GM12874 (cell line): Measurements from ENCODE around the gene ZFAND3.

Experiments used
- TF ChIP-seq, protein P1 (sequence below): IDR thresholded peaks from 2 replicates; pipeline ENCODE4 v1.5.1; 2011; ENCODE audit warnings: low read depth, mild to moderate bottlenecking, control low read depth, low read length, moderate library complexity; ENCODE audit not compliant: insufficient read depth

Gene ZFAND3

DNA sequence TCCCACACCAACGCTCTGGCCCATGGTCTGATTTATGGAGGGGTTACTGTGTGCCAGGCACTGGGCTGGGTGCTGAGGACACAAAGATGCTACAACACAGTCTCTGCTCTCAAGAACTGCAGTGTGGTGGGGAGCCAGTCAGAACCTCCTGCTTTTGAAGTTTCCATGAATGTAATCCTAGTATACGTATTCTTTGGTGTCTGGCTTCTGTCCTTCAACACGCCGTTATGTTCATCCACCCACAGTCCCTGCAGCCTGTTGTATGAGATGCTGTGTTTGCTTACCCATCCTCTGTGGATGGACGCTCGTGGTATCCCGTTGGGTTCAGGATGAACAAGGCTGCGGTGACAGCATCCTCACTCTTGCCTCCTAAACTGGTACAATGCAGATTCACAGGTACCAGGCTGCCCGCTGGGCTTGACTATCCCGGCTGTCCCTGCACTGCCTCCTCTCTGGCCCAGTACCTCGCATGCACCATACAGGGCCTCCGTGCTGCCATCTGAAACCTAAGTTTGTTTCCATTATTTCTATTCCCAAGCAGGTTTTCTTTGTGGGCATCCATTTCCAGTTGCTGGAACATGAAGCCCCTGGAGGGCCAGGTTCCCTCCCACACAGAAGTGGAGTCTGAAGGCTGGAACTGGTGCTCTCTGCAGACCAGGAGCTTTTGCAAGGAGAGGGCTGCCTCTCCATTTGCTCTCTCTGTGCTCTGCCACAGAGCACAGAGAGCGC is 364.5 kb downstream of the ZFAND3 start:
- TF ChIP-seq, protein P1, sequence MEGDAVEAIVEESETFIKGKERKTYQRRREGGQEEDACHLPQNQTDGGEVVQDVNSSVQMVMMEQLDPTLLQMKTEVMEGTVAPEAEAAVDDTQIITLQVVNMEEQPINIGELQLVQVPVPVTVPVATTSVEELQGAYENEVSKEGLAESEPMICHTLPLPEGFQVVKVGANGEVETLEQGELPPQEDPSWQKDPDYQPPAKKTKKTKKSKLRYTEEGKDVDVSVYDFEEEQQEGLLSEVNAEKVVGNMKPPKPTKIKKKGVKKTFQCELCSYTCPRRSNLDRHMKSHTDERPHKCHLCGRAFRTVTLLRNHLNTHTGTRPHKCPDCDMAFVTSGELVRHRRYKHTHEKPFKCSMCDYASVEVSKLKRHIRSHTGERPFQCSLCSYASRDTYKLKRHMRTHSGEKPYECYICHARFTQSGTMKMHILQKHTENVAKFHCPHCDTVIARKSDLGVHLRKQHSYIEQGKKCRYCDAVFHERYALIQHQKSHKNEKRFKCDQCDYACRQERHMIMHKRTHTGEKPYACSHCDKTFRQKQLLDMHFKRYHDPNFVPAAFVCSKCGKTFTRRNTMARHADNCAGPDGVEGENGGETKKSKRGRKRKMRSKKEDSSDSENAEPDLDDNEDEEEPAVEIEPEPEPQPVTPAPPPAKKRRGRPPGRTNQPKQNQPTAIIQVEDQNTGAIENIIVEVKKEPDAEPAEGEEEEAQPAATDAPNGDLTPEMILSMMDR, result no peak

DNA sequence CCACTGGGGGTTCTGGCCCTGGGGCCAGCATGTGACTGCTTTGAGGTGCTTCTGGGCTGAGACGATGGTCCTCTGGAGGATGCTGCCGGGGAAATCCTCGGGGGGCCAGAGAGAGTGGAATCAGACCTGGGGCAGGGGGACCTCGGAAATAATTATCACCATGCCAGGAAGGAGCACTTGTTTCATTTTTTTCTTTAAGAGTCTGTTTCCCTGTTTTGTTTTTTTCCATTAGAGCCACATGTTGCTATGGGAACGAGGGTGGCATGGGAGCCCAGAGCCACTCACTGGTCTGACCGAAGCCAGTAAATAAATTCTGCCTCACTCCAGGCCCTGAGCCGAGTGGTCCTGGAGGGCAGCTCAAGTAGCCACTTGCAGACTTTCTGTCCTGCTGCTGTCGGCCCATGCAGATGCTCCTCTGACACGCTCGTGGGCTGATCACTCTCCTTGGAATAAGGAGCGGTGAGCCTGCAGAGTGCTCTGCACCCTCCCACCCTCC is 365.1 kb downstream of the ZFAND3 start:
- TF ChIP-seq, protein P1, result no peak

DNA sequence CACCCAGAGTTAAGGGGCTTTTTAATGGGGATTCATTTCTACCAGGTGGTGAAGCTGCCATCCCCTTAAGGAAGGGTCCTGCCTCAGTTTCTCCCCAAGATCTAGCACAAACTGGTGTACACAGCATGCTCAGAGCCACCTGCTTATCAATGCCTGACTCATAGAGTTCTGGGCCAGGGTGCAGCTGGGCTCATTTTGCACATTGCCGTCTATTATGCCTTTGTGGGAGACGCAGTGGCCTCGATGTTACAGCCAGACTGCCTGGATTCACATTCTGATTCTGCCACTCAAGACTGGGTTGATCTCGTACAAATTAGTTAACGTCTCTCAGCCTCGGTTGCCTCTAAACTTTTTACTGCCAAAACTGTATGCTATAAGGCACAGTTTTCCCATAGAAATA is 365.7 kb downstream of the ZFAND3 start:
- TF ChIP-seq, protein P1, result no peak

DNA sequence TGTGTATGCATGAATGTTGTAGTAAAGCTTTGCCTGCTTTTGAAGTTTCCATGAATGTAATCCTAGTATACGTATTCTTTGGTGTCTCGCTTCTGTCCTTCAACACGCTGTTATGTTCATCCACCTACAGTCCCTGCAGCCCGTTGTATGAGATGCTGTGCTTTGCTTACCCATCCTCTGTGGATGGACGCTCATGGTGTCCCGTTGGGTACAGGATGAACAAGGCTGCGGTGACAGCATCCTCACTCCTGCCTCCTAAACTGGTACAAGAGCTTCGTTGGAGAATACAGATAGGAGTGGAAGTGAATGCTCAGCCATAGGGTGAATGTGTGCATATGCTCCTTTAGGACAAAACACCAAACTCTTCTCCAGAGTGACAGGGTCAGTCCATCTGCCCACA is 366.2 kb downstream of the ZFAND3 start:
- TF ChIP-seq, protein P1, result no peak

DNA sequence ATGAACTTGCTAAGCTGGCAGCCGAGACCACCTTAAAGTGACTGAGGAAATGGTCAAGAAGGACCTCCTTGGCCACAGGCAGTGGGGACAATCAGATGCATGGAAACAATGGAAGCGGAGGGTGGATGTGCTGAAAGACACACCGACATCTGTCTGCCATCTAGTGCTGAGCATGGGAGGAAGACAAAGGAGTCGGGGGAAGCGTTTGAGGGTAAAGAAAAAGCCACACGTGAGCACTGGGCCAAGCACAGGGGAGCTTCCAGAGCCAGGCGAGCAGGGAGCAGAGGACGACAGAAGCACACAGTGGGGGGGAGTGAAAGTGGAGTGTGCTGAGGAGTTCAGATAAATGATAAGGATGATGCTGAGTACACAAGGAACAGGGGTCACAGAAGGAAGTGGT is 367.8 kb downstream of the ZFAND3 start:
- TF ChIP-seq, protein P1, result no peak

DNA sequence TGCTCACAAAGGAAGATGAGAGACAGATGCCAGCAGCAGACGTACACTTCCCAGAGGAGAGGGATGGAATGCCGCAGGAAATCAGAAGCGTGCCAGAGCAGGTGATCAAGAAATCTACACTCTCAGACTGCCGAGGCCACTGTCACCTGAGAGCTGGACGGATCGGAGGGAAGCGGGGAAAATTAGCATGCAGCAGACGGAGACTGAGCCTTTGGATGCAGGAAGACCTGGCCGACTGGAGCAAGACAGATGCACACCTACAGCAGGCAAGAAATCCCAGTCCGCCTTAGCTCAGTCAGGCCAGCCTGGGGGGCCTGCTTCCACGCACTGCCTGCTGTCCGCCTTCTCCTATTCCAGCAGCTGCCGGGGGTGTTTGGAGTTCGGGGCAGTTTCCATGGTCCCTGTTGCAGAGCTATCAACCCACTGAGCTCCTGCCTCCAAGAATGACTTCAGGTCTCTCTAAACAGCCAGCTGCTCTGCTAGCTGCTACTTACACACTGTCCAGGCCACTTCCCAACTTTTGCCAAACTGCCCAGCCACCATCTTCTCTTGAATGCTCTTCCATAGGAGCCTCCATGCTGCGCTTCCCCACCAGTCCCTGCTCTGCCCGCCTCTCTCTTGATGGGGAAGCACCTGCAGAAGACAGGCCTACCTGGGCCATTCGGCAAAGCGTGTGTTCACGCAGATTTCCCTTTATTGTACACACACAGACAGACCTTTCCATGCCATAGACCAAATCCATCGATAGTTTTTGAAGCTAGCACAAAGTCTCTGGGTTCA is 368.5 kb downstream of the ZFAND3 start:
- TF ChIP-seq, protein P1, result no peak

DNA sequence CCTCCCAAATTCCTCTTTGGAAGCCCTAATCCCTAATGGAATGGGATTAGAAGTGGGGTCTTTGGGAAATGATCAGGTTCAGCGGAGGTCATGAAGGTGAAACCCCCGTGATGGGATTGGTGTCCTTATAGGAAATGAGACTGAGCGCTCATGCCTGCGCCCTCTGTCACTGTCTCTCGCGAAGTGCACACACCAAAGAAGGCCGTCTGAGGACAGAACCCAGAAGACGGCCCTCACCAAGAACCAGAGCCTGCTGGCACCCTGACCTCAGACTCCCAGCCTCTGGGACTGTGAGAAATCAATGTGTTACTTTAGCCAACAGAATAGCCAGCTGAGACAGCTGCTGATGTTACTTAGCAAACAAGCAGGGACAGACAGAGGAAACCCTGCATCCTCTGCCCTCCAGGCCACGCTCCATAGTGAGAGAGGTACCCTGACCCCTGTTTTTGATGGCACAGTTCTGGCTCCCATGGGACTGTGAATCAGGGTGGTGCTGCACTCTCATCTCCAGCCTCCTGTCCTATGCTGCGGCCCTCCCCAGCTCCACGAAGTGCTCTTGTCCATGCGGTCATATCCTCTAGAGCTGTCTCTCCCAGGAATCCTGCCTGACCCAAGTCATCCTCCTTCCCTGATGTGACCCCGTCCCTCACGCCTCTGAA is 369.3 kb downstream of the ZFAND3 start:
- TF ChIP-seq, protein P1, result no peak
